GM23338 (cell line): ENCODE measurements around the gene CUX1. TPM values are rescaled to one million over a fixed set of nuclear protein-coding genes. Genes with fewer than 3 reads are reported as not detected.
A peak's percentile ranks its signal among the peaks of the same experiment; 100 is the strongest.

ENCODE experiments used
- ATAC-seq: fragments of 200-7000 bp; cut with Tn5 transposase; 3 replicates; pipeline ENCODE4 v1.9.1; 2020
- DNase-seq: peaks from one replicate; pipeline ENCODE4 v3.0.0-alpha.2; 2015; ENCODE audit warnings: low spot score
- H2AFZ ChIP-seq: fragments of 200-600 bp; sonication (generic); 2 replicates; pipeline ENCODE4 v1.8.0; 2016; ENCODE audit warnings: antibody characterized with exemption, mild to moderate bottlenecking, moderate library complexity
- H3F3A ChIP-seq: fragments of 200-600 bp; sonication (generic); replicated peaks from 2 replicates; pipeline ENCODE4 v1.8.0; 2017; ENCODE audit warnings: antibody characterized with exemption, mixed run types, low read depth
- H3K27ac ChIP-seq: fragments of 200-600 bp; sonication (generic); 2 replicates; pipeline ENCODE4 v1.6.1; 2016; ENCODE audit warnings: low read depth
- H3K27me3 ChIP-seq: fragments of 200-600 bp; sonication (generic); 2 replicates; pipeline ENCODE4 v1.8.0; 2016; ENCODE audit warnings: mild to moderate bottlenecking, mixed run types, moderate library complexity; ENCODE audit not compliant: insufficient read depth
- H3K36me3 ChIP-seq: fragments of 200-600 bp; sonication (generic); 2 replicates; pipeline ENCODE4 v1.8.0; 2016; ENCODE audit warnings: mild to moderate bottlenecking; ENCODE audit not compliant: insufficient read depth
- H3K4me1 ChIP-seq: fragments of 200-600 bp; sonication (generic); 2 replicates; pipeline ENCODE4 v1.8.0; 2016; ENCODE audit warnings: mild to moderate bottlenecking, moderate library complexity; ENCODE audit not compliant: insufficient read depth
- H3K4me2 ChIP-seq: fragments of 200-600 bp; sonication (generic); 2 replicates; pipeline ENCODE4 v1.7.1; 2017; ENCODE audit warnings: mixed run types
- H3K4me3 ChIP-seq: fragments of 200-600 bp; sonication (generic); 2 replicates; pipeline ENCODE4 v1.6.1; 2016; ENCODE audit warnings: mixed run types
- H3K79me2 ChIP-seq: fragments of 200-600 bp; sonication (generic); replicated peaks from 2 replicates; pipeline ENCODE4 v1.8.0; 2017; ENCODE audit warnings: mild to moderate bottlenecking; ENCODE audit not compliant: insufficient read depth
- H3K9me2 ChIP-seq: fragments of 200-600 bp; sonication (generic); 2 replicates; pipeline ENCODE4 v1.8.0; 2017; ENCODE audit not compliant: insufficient read depth
- H4K20me1 ChIP-seq: fragments of 200-600 bp; sonication (generic); replicated peaks from 2 replicates; pipeline ENCODE4 v1.8.0; 2017; ENCODE audit warnings: mild to moderate bottlenecking; ENCODE audit not compliant: insufficient read depth
- H3K27ac Mint-ChIP-seq: 2 replicates; pipeline ENCODE4 v1.8.0; 2020; ENCODE audit warnings: inconsistent platforms, mild to moderate bottlenecking, moderate library complexity, mixed read lengths
- H3K27me3 Mint-ChIP-seq: 3 replicates; pipeline ENCODE4 v1.8.0; 2022; ENCODE audit warnings: low read depth, mild to moderate bottlenecking, moderate library complexity, mixed read lengths, inconsistent platforms; ENCODE audit not compliant: insufficient read depth, poor library complexity
- H3K36me3 Mint-ChIP-seq: 3 replicates; pipeline ENCODE4 v1.8.0; 2021; ENCODE audit warnings: low read depth, mild to moderate bottlenecking, inconsistent platforms, moderate library complexity, mixed read lengths
- H3K4me1 Mint-ChIP-seq: 3 replicates; pipeline ENCODE4 v1.8.0; 2020; ENCODE audit warnings: mild to moderate bottlenecking, inconsistent platforms, mixed read lengths
- H3K4me3 Mint-ChIP-seq: 3 replicates; pipeline ENCODE4 v1.8.0; 2021; ENCODE audit warnings: moderate library complexity, mild to moderate bottlenecking, inconsistent platforms, mixed read lengths
- H3K9me3 Mint-ChIP-seq: 3 replicates; pipeline ENCODE4 v1.8.0; 2020; ENCODE audit warnings: moderate library complexity, mild to moderate bottlenecking, inconsistent platforms, mixed read lengths
- CREB1 ChIP-seq: fragments of 250-450 bp; sonication (Bioruptor Pico); IDR thresholded peaks from 2 replicates; pipeline ENCODE4 v1.5.0; 2020; ENCODE audit warnings: low read depth, mild to moderate bottlenecking, moderate library complexity
- ETS1 ChIP-seq: IDR thresholded peaks from 2 replicates; pipeline ENCODE4 v1.6.1; 2016; ENCODE audit warnings: antibody characterized with exemption
- EZH2 ChIP-seq: fragments of 200-600 bp; sonication (generic); IDR thresholded peaks from one replicate; pipeline ENCODE4 v1.8.0; 2017; ENCODE audit warnings: antibody characterized with exemption, mild to moderate bottlenecking, low read depth; ENCODE audit not compliant: unreplicated experiment
- EZH2phosphoT487 ChIP-seq: fragments of 200-600 bp; sonication (generic); IDR thresholded peaks from one replicate; pipeline ENCODE4 v1.8.1; 2018; ENCODE audit warnings: antibody characterized with exemption; ENCODE audit not compliant: unreplicated experiment
- JUNB ChIP-seq: IDR thresholded peaks from one replicate; pipeline ENCODE4 v1.6.1; 2016; ENCODE audit warnings: antibody characterized with exemption; ENCODE audit not compliant: unreplicated experiment
- POLR2AphosphoS5 ChIP-seq: IDR thresholded peaks from 2 replicates; pipeline ENCODE4 v1.6.1; 2016; ENCODE audit warnings: antibody characterized with exemption, low read depth
- STAT1 ChIP-seq: IDR thresholded peaks from one replicate; pipeline ENCODE4 v1.6.1; 2016; ENCODE audit warnings: antibody characterized with exemption; ENCODE audit not compliant: unreplicated experiment
- ZNF331 ChIP-seq: fragments of 250-450 bp; sonication (Bioruptor Pico); IDR thresholded peaks from 2 replicates; pipeline ENCODE4 v1.5.0; 2020; ENCODE audit warnings: low read depth, mild to moderate bottlenecking, moderate library complexity
- polyA plus RNA-seq: library from polyadenylated mRNA; unstranded; fragments of >200 nt; fragmentation: Nextera tagmentation; extraction: Ambion mirVana; gene quantifications from 2 replicates; pipeline ENCODE4 v1.2.1, GENCODE V29; 2016
- total RNA-seq: library from RNA; depleted of rRNA; stranded (reverse); fragments of >200 nt; shearing (Covaris generic); gene quantifications from 2 replicates; pipeline ENCODE4 v1.2.3, GENCODE V29; 2014
- TF ChIP-seq, protein P1 (sequence below): IDR thresholded peaks from one replicate; pipeline ENCODE4 v1.6.1; 2018; ENCODE audit warnings: antibody characterized with exemption; ENCODE audit not compliant: unreplicated experiment
- TF ChIP-seq, protein P2 (sequence below): fragments of 250-450 bp; sonication (Bioruptor Pico); IDR thresholded peaks from 2 replicates; pipeline ENCODE4 v1.5.0; 2020; ENCODE audit warnings: mild to moderate bottlenecking, moderate library complexity

CUX1 gene
- total and polyA plus RNA-seq, 2 experiments from 2014 or later = 49.9 to 64.0 TPM

DNA sequence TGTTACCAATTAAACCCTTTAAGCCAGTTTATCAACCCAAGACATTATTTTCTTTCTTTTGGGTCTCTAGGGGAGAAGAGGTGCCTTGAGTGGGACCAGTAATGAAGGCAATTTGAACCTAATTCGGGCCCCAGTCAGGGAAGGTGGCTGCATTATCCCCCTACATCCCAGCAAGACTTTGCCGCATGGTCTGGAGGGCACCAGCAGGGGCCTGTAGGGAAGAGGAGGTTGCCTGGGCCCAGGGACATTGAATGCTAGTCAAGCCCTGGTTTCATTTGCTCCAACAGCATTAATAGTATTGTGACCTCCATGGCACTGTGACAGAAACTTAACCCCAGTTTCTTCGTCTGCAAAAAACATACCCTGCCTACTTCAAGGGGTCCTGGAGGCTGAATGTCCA, 108.8 kb downstream of the CUX1 start:
- Mint-ChIP-seq H3K27ac (no peak overlapping the region; the same call in 1 of the 2 replicates), H3K9me3 (peaks cover 8% of the 10 kb centered on the region), H3K36me3 (peaks cover 31% of the 10 kb centered on the region), H3K27me3 (peaks cover 18% of the 10 kb centered on the region), H3K4me3 (no peak overlapping the region), H3K4me1 (peaks cover 28% of the 10 kb centered on the region)
- ATAC-seq = peak; percentile 56
- Histone ChIP-seq H3K36me3 (no peaks in the 10 kb centered on the region), H4K20me1 (peaks cover 30% of the 10 kb centered on the region), H3K4me3 (no peak overlapping the region), H3K27ac (0 out of 2 replicates have a peak overlapping the region, but pooled peaks have one; percentile 80), H3K4me1 (peaks cover 20% of the 10 kb centered on the region), H3K79me2 (peaks cover 100% of the 10 kb centered on the region), H3F3A (0 out of 2 replicates have a peak, but pooled peaks cover 3% of the 10 kb centered on the region), H3K4me2 (no peak overlapping the region), H2AFZ (no peak overlapping the region), H3K27me3 (no peaks in the 10 kb centered on the region), H3K9me2 (no peaks in the 10 kb centered on the region)
- TF ChIP-seq EZH2 = no peak
- TF ChIP-seq POLR2AphosphoS5 = no peak
- DNase-seq = no peak

DNA sequence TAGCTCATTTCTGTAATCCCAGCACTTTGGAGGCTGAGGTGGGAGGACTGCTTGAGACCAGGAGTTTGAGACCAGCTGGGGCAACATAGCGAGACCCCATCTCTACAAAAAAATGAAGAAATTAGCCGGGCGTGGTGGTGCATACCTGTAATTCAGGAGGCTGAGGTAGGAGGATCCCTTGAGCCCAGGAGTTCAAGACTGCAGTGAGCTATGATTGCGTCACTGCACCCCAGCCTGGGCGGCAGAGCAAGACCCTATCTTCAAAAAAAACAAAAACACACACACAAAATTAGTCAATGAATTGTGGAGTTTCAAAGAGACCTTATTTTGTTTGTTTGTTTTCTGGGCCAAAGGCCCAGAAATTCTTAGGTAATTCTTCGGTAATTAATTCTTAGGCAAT, 110.0 kb downstream of the CUX1 start:
- no peak overlapping the region for H3K4me2 ChIP-seq
- TF ChIP-seq, protein P1, sequence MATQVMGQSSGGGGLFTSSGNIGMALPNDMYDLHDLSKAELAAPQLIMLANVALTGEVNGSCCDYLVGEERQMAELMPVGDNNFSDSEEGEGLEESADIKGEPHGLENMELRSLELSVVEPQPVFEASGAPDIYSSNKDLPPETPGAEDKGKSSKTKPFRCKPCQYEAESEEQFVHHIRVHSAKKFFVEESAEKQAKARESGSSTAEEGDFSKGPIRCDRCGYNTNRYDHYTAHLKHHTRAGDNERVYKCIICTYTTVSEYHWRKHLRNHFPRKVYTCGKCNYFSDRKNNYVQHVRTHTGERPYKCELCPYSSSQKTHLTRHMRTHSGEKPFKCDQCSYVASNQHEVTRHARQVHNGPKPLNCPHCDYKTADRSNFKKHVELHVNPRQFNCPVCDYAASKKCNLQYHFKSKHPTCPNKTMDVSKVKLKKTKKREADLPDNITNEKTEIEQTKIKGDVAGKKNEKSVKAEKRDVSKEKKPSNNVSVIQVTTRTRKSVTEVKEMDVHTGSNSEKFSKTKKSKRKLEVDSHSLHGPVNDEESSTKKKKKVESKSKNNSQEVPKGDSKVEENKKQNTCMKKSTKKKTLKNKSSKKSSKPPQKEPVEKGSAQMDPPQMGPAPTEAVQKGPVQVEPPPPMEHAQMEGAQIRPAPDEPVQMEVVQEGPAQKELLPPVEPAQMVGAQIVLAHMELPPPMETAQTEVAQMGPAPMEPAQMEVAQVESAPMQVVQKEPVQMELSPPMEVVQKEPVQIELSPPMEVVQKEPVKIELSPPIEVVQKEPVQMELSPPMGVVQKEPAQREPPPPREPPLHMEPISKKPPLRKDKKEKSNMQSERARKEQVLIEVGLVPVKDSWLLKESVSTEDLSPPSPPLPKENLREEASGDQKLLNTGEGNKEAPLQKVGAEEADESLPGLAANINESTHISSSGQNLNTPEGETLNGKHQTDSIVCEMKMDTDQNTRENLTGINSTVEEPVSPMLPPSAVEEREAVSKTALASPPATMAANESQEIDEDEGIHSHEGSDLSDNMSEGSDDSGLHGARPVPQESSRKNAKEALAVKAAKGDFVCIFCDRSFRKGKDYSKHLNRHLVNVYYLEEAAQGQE = no peak
- TF ChIP-seq, protein P2, sequence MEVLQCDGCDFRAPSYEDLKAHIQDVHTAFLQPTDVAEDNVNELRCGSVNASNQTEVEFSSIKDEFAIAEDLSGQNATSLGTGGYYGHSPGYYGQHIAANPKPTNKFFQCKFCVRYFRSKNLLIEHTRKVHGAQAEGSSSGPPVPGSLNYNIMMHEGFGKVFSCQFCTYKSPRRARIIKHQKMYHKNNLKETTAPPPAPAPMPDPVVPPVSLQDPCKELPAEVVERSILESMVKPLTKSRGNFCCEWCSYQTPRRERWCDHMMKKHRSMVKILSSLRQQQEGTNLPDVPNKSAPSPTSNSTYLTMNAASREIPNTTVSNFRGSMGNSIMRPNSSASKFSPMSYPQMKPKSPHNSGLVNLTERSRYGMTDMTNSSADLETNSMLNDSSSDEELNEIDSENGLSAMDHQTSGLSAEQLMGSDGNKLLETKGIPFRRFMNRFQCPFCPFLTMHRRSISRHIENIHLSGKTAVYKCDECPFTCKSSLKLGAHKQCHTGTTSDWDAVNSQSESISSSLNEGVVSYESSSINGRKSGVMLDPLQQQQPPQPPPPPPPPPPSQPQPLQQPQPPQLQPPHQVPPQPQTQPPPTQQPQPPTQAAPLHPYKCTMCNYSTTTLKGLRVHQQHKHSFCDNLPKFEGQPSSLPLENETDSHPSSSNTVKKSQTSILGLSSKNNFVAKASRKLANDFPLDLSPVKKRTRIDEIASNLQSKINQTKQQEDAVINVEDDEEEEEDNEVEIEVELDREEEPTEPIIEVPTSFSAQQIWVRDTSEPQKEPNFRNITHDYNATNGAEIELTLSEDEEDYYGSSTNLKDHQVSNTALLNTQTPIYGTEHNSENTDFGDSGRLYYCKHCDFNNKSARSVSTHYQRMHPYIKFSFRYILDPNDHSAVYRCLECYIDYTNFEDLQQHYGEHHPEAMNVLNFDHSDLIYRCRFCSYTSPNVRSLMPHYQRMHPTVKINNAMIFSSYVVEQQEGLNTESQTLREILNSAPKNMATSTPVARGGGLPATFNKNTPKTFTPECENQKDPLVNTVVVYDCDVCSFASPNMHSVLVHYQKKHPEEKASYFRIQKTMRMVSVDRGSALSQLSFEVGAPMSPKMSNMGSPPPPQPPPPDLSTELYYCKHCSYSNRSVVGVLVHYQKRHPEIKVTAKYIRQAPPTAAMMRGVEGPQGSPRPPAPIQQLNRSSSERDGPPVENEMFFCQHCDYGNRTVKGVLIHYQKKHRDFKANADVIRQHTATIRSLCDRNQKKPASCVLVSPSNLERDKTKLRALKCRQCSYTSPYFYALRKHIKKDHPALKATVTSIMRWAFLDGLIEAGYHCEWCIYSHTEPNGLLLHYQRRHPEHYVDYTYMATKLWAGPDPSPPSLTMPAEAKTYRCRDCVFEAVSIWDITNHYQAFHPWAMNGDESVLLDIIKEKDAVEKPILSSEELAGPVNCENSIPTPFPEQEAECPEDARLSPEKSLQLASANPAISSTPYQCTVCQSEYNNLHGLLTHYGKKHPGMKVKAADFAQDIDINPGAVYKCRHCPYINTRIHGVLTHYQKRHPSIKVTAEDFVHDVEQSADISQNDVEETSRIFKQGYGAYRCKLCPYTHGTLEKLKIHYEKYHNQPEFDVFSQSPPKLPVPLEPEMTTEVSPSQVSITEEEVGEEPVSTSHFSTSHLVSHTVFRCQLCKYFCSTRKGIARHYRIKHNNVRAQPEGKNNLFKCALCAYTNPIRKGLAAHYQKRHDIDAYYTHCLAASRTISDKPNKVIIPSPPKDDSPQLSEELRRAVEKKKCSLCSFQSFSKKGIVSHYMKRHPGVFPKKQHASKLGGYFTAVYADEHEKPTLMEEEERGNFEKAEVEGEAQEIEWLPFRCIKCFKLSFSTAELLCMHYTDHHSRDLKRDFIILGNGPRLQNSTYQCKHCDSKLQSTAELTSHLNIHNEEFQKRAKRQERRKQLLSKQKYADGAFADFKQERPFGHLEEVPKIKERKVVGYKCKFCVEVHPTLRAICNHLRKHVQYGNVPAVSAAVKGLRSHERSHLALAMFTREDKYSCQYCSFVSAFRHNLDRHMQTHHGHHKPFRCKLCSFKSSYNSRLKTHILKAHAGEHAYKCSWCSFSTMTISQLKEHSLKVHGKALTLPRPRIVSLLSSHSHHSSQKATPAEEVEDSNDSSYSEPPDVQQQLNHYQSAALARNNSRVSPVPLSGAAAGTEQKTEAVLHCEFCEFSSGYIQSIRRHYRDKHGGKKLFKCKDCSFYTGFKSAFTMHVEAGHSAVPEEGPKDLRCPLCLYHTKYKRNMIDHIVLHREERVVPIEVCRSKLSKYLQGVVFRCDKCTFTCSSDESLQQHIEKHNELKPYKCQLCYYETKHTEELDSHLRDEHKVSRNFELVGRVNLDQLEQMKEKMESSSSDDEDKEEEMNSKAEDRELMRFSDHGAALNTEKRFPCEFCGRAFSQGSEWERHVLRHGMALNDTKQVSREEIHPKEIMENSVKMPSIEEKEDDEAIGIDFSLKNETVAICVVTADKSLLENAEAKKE (CRISPR knock-in tag) = no peak
- TF ChIP-seq POLR2AphosphoS5 (no peak), ETS1 (no peak), JUNB (no peak), EZH2 (no peak), CREB1 (no peak), EZH2phosphoT487 (no peak), STAT1 (no peak), ZNF331 (no peak)

More for the DNA sequence above, 110.0 kb downstream of the CUX1 start:
- Histone ChIP-seq H4K20me1 (peaks cover 30% of the 10 kb centered on the region), H3K4me1 (peaks cover 31% of the 10 kb centered on the region), H3F3A (0 out of 2 replicates have a peak, but pooled peaks cover 3% of the 10 kb centered on the region), H3K36me3 (no peaks in the 10 kb centered on the region), H2AFZ (no peak overlapping the region), H3K9me2 (no peaks in the 10 kb centered on the region), H3K27me3 (no peaks in the 10 kb centered on the region), H3K27ac (peak overlapping the region; percentile 80), H3K4me3 (no peak overlapping the region), H3K79me2 (peaks cover 100% of the 10 kb centered on the region)
- peaks cover 28% of the 10 kb centered on the region for H3K36me3 Mint-ChIP-seq
- no peak overlapping the region for H3K27ac Mint-ChIP-seq
- H3K27me3 Mint-ChIP-seq = peaks cover 16% of the 10 kb centered on the region
- H3K4me1 Mint-ChIP-seq = peaks cover 37% of the 10 kb centered on the region
- DNase-seq = no peak
- H3K4me3 Mint-ChIP-seq = no peak overlapping the region
- peaks cover 8% of the 10 kb centered on the region for H3K9me3 Mint-ChIP-seq
- ATAC-seq = no peak
